Stimulated activated memory B cell treated with anti-CD40 and anti-IgM and Interleukin-4, amounts not matched to agents 10 μg/mL and 1 μg/mL and 100 μg/mL, for 72 hours (primary cell): ENCODE data around the gene ZDHHC16.
"Not testable (repeated sequence)": the region's sequence is repeated elsewhere in the genome, so short reads cannot be mapped to it uniquely, and the experiment has no call there.

Source experiments
- ATAC-seq: fragments of 150-1000 bp; cut with Tn5 transposase; 2 replicates; pipeline ENCODE4 v1.10.0; 2021
- H3K27ac Mint-ChIP-seq: one replicate; pipeline ENCODE4 v1.8.0; 2022; ENCODE audit warnings: mild to moderate bottlenecking, mixed read lengths
- H3K27me3 Mint-ChIP-seq: one replicate; pipeline ENCODE4 v1.8.0; 2022; ENCODE audit warnings: mixed read lengths
- H3K36me3 Mint-ChIP-seq: one replicate; pipeline ENCODE4 v1.8.0; 2022; ENCODE audit warnings: mixed read lengths
- H3K4me1 Mint-ChIP-seq: one replicate; pipeline ENCODE4 v1.8.0; 2022; ENCODE audit warnings: mixed read lengths
- H3K4me3 Mint-ChIP-seq: one replicate; pipeline ENCODE4 v1.8.0; 2022; ENCODE audit warnings: mild to moderate bottlenecking, moderate library complexity, mixed read lengths
- H3K9me3 Mint-ChIP-seq: one replicate; pipeline ENCODE4 v1.8.0; 2022; ENCODE audit warnings: mixed read lengths

ZDHHC16 gene

GRCh38 chr10:97456034-97456685, 10.2 kb downstream of the ZDHHC16 start:
- Mint-ChIP-seq H3K4me3 (no peak overlapping the region), H3K9me3 (no peaks in the 10 kb centered on the region), H3K27me3 (no peaks in the 10 kb centered on the region), H3K27ac (no peak overlapping the region), H3K4me1 (peaks cover 8% of the 10 kb centered on the region), H3K36me3 (peaks cover 44% of the 10 kb centered on the region)
- no peak for ATAC-seq

- H3K27me3 Mint-ChIP-seq, result no peaks in the 10 kb centered on the region
- peaks cover 8% of the 10 kb centered on the region for H3K4me1 Mint-ChIP-seq
- H3K27ac Mint-ChIP-seq, result no peak overlapping the region
- no peak for ATAC-seq
- no peak overlapping the region for H3K4me3 Mint-ChIP-seq
- H3K9me3 Mint-ChIP-seq, result no peaks in the 10 kb centered on the region
- H3K36me3 Mint-ChIP-seq, result peaks cover 49% of the 10 kb centered on the region
These were observed 10.7 kb downstream of the ZDHHC16 start for GRCh38 chr10:97456686-97457065.

- ATAC-seq, result no peak
- Mint-ChIP-seq H3K4me1 (peaks cover 3% of the 10 kb centered on the region), H3K27me3 (no peaks in the 10 kb centered on the region), H3K4me3 (no peak overlapping the region), H3K27ac (peak overlapping the region; percentile 42), H3K9me3 (no peaks in the 10 kb centered on the region), H3K36me3 (peaks cover 49% of the 10 kb centered on the region)
These were observed 13.1 kb downstream of the ZDHHC16 start for GRCh38 chr10:97459111-97459510.

GRCh38 chr10:97459933-97460332, 14.0 kb downstream of the ZDHHC16 start:
- no peaks in the 10 kb centered on the region for H3K27me3 Mint-ChIP-seq
- no peak overlapping the region for H3K27ac Mint-ChIP-seq
- H3K9me3 Mint-ChIP-seq, result no peaks in the 10 kb centered on the region
- no peak overlapping the region for H3K4me3 Mint-ChIP-seq
- no peaks in the 10 kb centered on the region for H3K4me1 Mint-ChIP-seq
- H3K36me3 Mint-ChIP-seq, result peaks cover 53% of the 10 kb centered on the region
- no peak for ATAC-seq

DNA sequence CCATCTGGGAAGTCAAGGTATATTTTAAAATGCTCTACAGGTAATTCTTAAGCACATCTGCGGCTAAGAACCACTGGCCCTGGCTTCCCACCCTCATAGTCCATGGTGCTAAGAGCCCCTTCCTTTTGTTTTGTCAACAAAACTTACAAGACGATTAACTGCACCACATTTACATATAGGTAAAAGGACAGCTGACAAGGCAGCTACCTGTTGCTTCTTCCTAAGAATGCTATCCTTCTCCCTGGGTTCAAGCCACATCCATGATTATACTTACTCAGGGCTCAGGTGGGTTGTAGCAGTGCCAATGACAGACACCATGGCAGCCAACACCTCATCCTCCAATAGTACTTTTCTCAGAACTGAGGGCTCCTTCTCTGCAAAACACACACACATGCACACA, 16.3 kb downstream of the ZDHHC16 start:
- Mint-ChIP-seq H3K4me1 (no peaks in the 10 kb centered on the region), H3K27ac (no peak overlapping the region), H3K36me3 (peaks cover 52% of the 10 kb centered on the region), H3K27me3 (no peaks in the 10 kb centered on the region), H3K9me3 (no peaks in the 10 kb centered on the region), H3K4me3 (no peak overlapping the region)
- no peak for ATAC-seq

DNA sequence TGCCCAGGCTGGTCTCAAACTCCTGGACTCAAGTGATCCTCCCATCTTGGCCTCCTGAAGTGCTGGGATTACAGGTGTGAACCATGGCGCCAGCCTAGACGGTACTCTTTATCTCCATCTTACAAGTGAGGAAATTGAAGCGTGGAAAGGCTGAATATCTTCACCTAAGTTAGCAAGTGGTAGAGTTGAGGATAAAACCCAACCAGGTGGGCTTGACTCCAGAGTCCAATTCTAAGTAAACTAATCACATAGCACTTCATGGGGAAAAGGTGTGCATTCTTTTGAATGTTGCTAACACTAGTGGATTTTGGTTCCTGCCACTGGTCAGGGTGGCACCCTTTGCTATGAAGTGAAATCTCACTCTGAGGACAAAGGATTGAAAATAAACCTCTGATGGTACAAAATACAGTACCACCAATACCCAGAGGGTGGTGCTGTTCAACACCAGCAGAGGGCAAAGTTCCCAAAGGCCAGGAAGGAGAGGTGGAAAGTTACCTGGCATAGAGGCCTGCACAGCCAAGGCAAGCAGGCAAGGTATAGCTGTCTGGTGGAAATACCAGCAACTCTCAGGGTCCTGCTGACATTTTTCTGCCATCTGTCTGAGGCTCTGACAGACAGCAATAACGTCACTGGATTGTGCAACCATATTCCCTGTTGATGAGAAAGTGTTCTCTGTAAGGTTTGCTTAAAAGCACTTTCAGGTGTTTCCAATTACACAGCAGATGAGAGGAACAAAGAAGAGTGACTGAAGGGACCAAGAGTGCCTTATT, 17.6 kb downstream of the ZDHHC16 start:
- H3K27ac Mint-ChIP-seq, result no peak overlapping the region
- H3K36me3 Mint-ChIP-seq, result peaks cover 46% of the 10 kb centered on the region
- H3K4me3 Mint-ChIP-seq, result no peak overlapping the region
- no peaks in the 10 kb centered on the region for H3K4me1 Mint-ChIP-seq
- no peaks in the 10 kb centered on the region for H3K9me3 Mint-ChIP-seq
- ATAC-seq, result no peak
- no peaks in the 10 kb centered on the region for H3K27me3 Mint-ChIP-seq

GRCh38 chr10:97464226-97464625, 18.3 kb downstream of the ZDHHC16 start:
- Mint-ChIP-seq H3K36me3 (peaks cover 39% of the 10 kb centered on the region), H3K9me3 (no peaks in the 10 kb centered on the region), H3K4me1 (no peaks in the 10 kb centered on the region), H3K4me3 (no peak overlapping the region), H3K27me3 (no peaks in the 10 kb centered on the region), H3K27ac (no peak overlapping the region)
- no peak for ATAC-seq

GRCh38 chr10:97465982-97466381, 20.0 kb downstream of the ZDHHC16 start:
- Mint-ChIP-seq H3K36me3 (peaks cover 22% of the 10 kb centered on the region), H3K27ac (no peak overlapping the region), H3K4me1 (no peaks in the 10 kb centered on the region), H3K9me3 (no peaks in the 10 kb centered on the region), H3K4me3 (no peak overlapping the region), H3K27me3 (no peaks in the 10 kb centered on the region)
- no peak for ATAC-seq

- Mint-ChIP-seq H3K4me3 (no peak overlapping the region), H3K27ac (no peak overlapping the region), H3K4me1 (no peaks in the 10 kb centered on the region), H3K9me3 (no peaks in the 10 kb centered on the region), H3K36me3 (peaks cover 20% of the 10 kb centered on the region), H3K27me3 (no peaks in the 10 kb centered on the region)
- ATAC-seq, result no peak
These were observed 20.8 kb downstream of the ZDHHC16 start for GRCh38 chr10:97466755-97467154.

DNA sequence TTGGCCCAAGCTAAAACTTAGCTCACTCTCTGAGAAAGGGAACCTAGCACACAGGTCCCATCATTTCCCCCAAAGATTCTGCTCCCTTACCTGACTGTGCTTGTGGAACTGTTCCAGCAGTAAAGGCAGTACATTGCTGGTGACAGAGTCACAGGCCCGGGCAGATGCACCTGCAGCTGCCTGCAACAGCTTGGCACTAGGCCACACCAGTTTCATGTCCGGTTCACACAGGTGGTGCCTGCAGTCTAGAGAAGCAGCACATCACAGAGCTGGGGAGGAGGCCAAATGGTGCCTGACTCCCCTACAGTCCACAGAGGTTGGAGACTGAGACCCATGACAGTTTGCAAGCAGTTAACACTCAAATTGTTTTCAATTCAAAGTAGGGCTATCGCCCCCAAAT, 22.2 kb downstream of the ZDHHC16 start:
- H3K27ac Mint-ChIP-seq, result no peak overlapping the region

DNA sequence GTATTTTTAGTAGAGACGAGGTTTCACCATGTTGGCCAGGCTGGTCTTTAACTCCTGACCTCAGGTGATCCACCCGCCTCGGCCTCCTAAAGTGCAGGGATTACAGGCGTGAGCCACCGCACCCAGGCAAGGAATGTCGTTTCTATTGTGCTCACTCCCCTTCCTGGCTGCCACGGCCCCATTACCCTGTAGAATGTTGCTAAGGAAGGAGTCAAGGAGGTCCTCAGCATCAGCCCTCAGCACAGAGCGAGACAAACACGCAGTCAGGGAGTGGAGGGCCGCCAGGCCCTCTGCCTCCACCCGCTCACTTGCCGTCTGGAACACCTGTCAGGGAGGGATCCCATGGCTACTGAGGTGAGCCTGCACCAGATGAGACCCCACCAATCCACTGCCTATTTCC, 22.8 kb downstream of the ZDHHC16 start:
- not testable (repeated sequence) for H3K4me3 Mint-ChIP-seq, H3K27ac Mint-ChIP-seq, ATAC-seq, H3K4me1 Mint-ChIP-seq, H3K9me3 Mint-ChIP-seq, H3K27me3 Mint-ChIP-seq
- peaks cover 26% of the 10 kb centered on the region for H3K36me3 Mint-ChIP-seq

More for the DNA sequence above, 22.2 kb downstream of the ZDHHC16 start:
- Mint-ChIP-seq H3K36me3 (peaks cover 26% of the 10 kb centered on the region), H3K4me3 (no peak overlapping the region), H3K4me1 (no peaks in the 10 kb centered on the region), H3K27me3 (no peaks in the 10 kb centered on the region), H3K9me3 (no peaks in the 10 kb centered on the region)
- no peak for ATAC-seq

- H3K27ac Mint-ChIP-seq, result no peak overlapping the region
- no peaks in the 10 kb centered on the region for H3K27me3 Mint-ChIP-seq
- no peaks in the 10 kb centered on the region for H3K4me1 Mint-ChIP-seq
- H3K36me3 Mint-ChIP-seq, result peaks cover 58% of the 10 kb centered on the region
- ATAC-seq, result no peak
- H3K4me3 Mint-ChIP-seq, result no peak overlapping the region
- H3K9me3 Mint-ChIP-seq, result peaks cover 3% of the 10 kb centered on the region
These were observed 28.9 kb downstream of the ZDHHC16 start for GRCh38 chr10:97474918-97475317.

- Mint-ChIP-seq H3K27me3 (no peaks in the 10 kb centered on the region), H3K27ac (no peak overlapping the region), H3K9me3 (peaks cover 3% of the 10 kb centered on the region), H3K36me3 (peaks cover 67% of the 10 kb centered on the region), H3K4me3 (no peak overlapping the region), H3K4me1 (no peaks in the 10 kb centered on the region)
- no peak for ATAC-seq
These were observed 30.1 kb downstream of the ZDHHC16 start for GRCh38 chr10:97475936-97476594.

DNA sequence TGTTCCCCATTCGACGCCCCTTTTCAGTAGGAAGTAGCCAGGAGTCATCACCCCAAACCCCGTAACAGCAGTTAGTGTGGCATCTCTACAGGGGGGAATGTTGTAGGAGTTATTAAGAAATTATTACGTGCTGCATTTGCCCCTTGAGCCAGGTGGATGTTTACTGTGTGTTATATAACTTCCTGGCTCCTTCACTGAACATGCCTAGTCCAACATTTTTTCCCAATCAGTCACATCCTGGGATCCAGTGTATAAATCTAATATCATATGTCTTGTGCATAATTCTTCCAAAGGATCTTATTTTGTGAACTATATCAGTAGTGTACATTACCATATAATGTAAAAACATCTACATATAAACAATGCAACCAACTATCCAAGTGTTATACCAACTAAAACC, 33.4 kb downstream of the ZDHHC16 start:
- H3K4me3 Mint-ChIP-seq, H3K27ac Mint-ChIP-seq, ATAC-seq, H3K27me3 Mint-ChIP-seq, H3K9me3 Mint-ChIP-seq, H3K4me1 Mint-ChIP-seq: not testable (repeated sequence)
- peaks cover 65% of the 10 kb centered on the region for H3K36me3 Mint-ChIP-seq

DNA sequence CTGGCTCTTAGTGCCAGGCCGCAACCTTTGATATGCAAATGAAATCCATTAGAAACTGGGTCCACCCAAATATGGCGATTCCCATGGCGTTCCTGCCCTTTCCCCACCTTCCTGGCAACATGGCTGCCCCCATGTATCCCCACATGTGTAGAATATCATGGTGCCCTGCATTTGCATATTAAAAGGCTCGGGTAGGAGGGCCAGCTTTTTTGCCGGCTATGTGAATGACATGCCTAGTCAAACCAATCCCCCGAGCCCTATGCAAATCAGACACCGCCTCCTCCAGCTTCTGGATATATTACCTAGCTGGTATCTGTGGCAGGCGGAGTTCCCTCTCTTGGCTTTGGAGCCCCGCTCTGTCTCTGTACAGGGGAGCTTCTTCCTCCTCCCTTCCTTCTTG, 34.0 kb downstream of the ZDHHC16 start:
- Mint-ChIP-seq H3K36me3 (peaks cover 63% of the 10 kb centered on the region), H3K27ac (no peak overlapping the region), H3K27me3 (no peaks in the 10 kb centered on the region), H3K4me1 (no peaks in the 10 kb centered on the region), H3K4me3 (no peak overlapping the region), H3K9me3 (peaks cover 2% of the 10 kb centered on the region)
- no peak for ATAC-seq

GRCh38 chr10:97481071-97481470, 35.1 kb downstream of the ZDHHC16 start:
- H3K4me3 Mint-ChIP-seq, result no peak overlapping the region
- H3K36me3 Mint-ChIP-seq, result peaks cover 61% of the 10 kb centered on the region
- H3K9me3 Mint-ChIP-seq, result no peaks in the 10 kb centered on the region
- no peak for ATAC-seq
- H3K4me1 Mint-ChIP-seq, result peaks cover under 1% of the 10 kb centered on the region
- H3K27ac Mint-ChIP-seq, result peak overlapping the region; percentile 35
- H3K27me3 Mint-ChIP-seq, result no peaks in the 10 kb centered on the region
